Fibroblast of skin of scalp (primary cell): Measurements from ENCODE around the gene FNIP1.
"Not testable (repeated sequence)": the region's sequence is repeated elsewhere in the genome, so short reads cannot be mapped to it uniquely, and the experiment has no call there.

Source experiments
- DNase-seq: peaks from one replicate; pipeline ENCODE4 v3.0.0-alpha.2; 2013

FNIP1 gene

GRCh38 chr5:131786900-131787692, 9.7 kb downstream of the FNIP1 start:
- DNase-seq: no peak

- DNase-seq: no peak
Observed at GRCh38 chr5:131786036-131786435, 10.8 kb downstream of the FNIP1 start.

GRCh38 chr5:131783874-131784273, 12.9 kb downstream of the FNIP1 start:
- no peak for DNase-seq

GRCh38 chr5:131783357-131783756, 13.5 kb downstream of the FNIP1 start:
- no peak for DNase-seq

GRCh38 chr5:131782717-131783116, 14.1 kb downstream of the FNIP1 start:
- DNase-seq: no peak

GRCh38 chr5:131778141-131778540, 18.7 kb downstream of the FNIP1 start:
- DNase-seq: not testable (repeated sequence)

- DNase-seq: peak; percentile 12
Observed at GRCh38 chr5:131776450-131776849, 20.4 kb downstream of the FNIP1 start.

- DNase-seq: no peak
Observed at GRCh38 chr5:131774652-131775367, 22.0 kb downstream of the FNIP1 start.

- no peak for DNase-seq
Observed at GRCh38 chr5:131773805-131774204, 23.0 kb downstream of the FNIP1 start.

- no peak for DNase-seq
Observed at GRCh38 chr5:131771692-131772091, 25.1 kb downstream of the FNIP1 start.

- DNase-seq: no peak
Observed at GRCh38 chr5:131769961-131770360, 26.9 kb downstream of the FNIP1 start.

- no peak for DNase-seq
Observed at GRCh38 chr5:131769336-131769735, 27.5 kb downstream of the FNIP1 start.

GRCh38 chr5:131767891-131768290, 28.9 kb downstream of the FNIP1 start:
- no peak for DNase-seq

GRCh38 chr5:131766689-131767088, 30.1 kb downstream of the FNIP1 start:
- DNase-seq: no peak

GRCh38 chr5:131765261-131765660, 31.6 kb downstream of the FNIP1 start:
- no peak for DNase-seq

- no peak for DNase-seq
Observed at GRCh38 chr5:131763968-131764367, 32.8 kb downstream of the FNIP1 start.

GRCh38 chr5:131760793-131761192, 36.0 kb downstream of the FNIP1 start:
- no peak for DNase-seq

GRCh38 chr5:131759704-131760103, 37.1 kb downstream of the FNIP1 start:
- DNase-seq: no peak

- peak; percentile 31 for DNase-seq
Observed at GRCh38 chr5:131758520-131758900, 38.3 kb downstream of the FNIP1 start.

- DNase-seq: no peak
Observed at GRCh38 chr5:131757830-131758519, 38.8 kb downstream of the FNIP1 start.

GRCh38 chr5:131756942-131757341, 39.9 kb downstream of the FNIP1 start:
- no peak for DNase-seq

GRCh38 chr5:131754363-131754762, 42.5 kb downstream of the FNIP1 start:
- no peak for DNase-seq

- DNase-seq: peak; percentile 51
Observed at GRCh38 chr5:131751506-131751905, 45.3 kb downstream of the FNIP1 start.
